ENCODE measurements around the gene COL19A1. TPM values are rescaled to one million over a fixed set of nuclear protein-coding genes. Genes with fewer than 3 reads are reported as not detected.

The COL19A1 gene
- not detected for total RNA-seq
- long read RNA-seq = 0 reads

GRCh38 chr6:69866351-69866769 lies at the start of gene COL19A1:
TSS of gene COL19A1 (plus strand) at chr6:69866556. CDS start at chr6:69879568, 13,012 bp downstream.
- ATAC-seq (peak; percentile 33), DNase-seq (peak; percentile 60)
- peaks cover 12% of the 10 kb centered on the region for H3K4me1 ChIP-seq
- intact Hi-C loops (cut with DNase I) = no loop called here
- no peaks in the 10 kb centered on the region for H3K36me3 ChIP-seq
- TF ChIP-seq, protein P1, sequence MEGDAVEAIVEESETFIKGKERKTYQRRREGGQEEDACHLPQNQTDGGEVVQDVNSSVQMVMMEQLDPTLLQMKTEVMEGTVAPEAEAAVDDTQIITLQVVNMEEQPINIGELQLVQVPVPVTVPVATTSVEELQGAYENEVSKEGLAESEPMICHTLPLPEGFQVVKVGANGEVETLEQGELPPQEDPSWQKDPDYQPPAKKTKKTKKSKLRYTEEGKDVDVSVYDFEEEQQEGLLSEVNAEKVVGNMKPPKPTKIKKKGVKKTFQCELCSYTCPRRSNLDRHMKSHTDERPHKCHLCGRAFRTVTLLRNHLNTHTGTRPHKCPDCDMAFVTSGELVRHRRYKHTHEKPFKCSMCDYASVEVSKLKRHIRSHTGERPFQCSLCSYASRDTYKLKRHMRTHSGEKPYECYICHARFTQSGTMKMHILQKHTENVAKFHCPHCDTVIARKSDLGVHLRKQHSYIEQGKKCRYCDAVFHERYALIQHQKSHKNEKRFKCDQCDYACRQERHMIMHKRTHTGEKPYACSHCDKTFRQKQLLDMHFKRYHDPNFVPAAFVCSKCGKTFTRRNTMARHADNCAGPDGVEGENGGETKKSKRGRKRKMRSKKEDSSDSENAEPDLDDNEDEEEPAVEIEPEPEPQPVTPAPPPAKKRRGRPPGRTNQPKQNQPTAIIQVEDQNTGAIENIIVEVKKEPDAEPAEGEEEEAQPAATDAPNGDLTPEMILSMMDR (IDR thresholded peaks at IDR 0.05) = no peak
- peaks cover 50% of the 10 kb centered on the region for H3K27me3 ChIP-seq
- H3K4me3 ChIP-seq = peak within 1 kb of the TSS; percentile 55
- no peak within 1 kb of the TSS for H3K27ac ChIP-seq
- H3K9me3 ChIP-seq = no peaks in the 10 kb centered on the region

DNA sequence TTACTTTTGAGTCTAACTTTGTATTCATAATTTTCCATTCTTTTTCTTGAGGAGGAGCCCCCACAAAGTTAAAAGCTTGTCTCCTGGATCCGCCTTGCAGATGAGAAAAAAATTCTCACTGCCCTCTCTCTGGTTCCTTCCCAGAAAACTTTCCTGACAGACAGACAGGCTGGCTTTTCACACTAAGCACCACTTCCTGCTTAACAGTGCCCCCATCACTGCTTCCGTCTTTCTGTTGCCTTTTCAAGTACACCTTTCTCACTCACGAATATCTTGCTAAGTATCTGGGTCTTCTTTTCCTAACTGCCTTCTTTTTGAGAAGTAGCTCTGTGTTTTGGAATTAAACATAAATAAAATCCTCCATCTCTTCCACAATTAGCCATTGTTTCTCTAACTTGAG lies 49.8 kb upstream of the COL19A1 start:
- Histone ChIP-seq H3K4me1 (no peaks in the 10 kb centered on the region), H3K9me3 (no peaks in the 10 kb centered on the region), H3K27me3 (no peaks in the 10 kb centered on the region), H3K4me3 (no peak overlapping the region), H3K36me3 (no peaks in the 10 kb centered on the region), H3K27ac (no peak overlapping the region)
- TF ChIP-seq, protein P1 (IDR thresholded peaks at IDR 0.05) = no peak
- DNase-seq (no peak), ATAC-seq (no peak)
- intact Hi-C loops (cut with DNase I) = no loop called here

- intact Hi-C loops (cut with DNase I) = no loop called here
- ATAC-seq = no peak
Observed at GRCh38 chr6:69817358-69817757, 49.0 kb upstream of the COL19A1 start.

DNA sequence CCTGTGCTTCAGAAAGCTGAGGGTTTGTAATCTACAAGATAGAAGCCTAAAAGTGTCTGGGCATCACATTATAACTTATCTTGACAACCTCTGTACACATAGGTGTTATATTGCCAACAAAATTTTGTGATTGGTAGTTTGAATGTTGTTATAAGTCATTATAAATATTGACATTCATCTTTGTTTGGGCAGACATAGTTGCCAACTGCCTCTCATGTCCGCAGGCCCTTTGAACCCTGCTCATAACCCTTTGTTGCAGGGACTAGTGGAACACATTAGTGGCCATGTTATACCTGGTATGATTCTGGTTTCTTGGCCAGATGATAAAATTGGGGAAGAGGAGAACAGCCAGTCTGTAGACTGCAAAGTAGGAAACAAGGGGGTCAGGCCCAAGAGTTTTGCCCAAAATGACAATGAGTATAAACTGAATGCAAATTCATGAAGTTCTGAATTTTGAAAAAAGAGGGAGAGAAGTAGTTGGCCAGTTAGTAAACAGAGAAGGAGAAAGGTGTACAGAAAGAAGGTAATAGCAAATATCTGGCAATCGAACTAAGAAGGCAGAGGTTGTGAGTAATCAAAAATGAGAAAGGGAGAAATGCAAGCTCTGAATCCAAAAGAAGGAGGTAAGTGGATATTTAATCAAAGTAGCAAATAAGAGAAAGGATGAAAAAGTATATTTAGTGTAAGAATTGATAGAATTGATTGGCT lies 48.0 kb upstream of the COL19A1 start:
- DNase-seq = no peak
- H3K27ac ChIP-seq = no peak overlapping the region
- no peaks in the 10 kb centered on the region for H3K27me3 ChIP-seq
- TF ChIP-seq, protein P1 (IDR thresholded peaks at IDR 0.05) = no peak
- H3K4me1 ChIP-seq = no peaks in the 10 kb centered on the region
- no peaks in the 10 kb centered on the region for H3K9me3 ChIP-seq
- no peaks in the 10 kb centered on the region for H3K36me3 ChIP-seq
- intact Hi-C loops (cut with DNase I) = no loop called here
- no peak overlapping the region for H3K4me3 ChIP-seq
- no peak for ATAC-seq

More at GRCh38 chr6:69817358-69817757, 49.0 kb upstream of the COL19A1 start:
- DNase-seq = no peak
- Histone ChIP-seq H3K4me1 (no peaks in the 10 kb centered on the region), H3K4me3 (no peak overlapping the region), H3K9me3 (no peaks in the 10 kb centered on the region), H3K27me3 (no peaks in the 10 kb centered on the region), H3K27ac (no peak overlapping the region), H3K36me3 (no peaks in the 10 kb centered on the region)
- TF ChIP-seq, protein P1 (IDR thresholded peaks at IDR 0.05) = no peak

- no peak overlapping the region for H3K27ac ChIP-seq
- no peaks in the 10 kb centered on the region for H3K9me3 ChIP-seq
- H3K4me3 ChIP-seq = no peak overlapping the region
- no peaks in the 10 kb centered on the region for H3K4me1 ChIP-seq
- ATAC-seq (no peak), DNase-seq (no peak)
- intact Hi-C loops (cut with DNase I) = no loop called here
- TF ChIP-seq, protein P1 (IDR thresholded peaks at IDR 0.05) = no peak
- H3K36me3 ChIP-seq = no peaks in the 10 kb centered on the region
- H3K27me3 ChIP-seq = no peaks in the 10 kb centered on the region
Observed at GRCh38 chr6:69819138-69819537, 47.2 kb upstream of the COL19A1 start.
